NCI-H1930 (cell line): ENCODE data around the gene SPTBN5.
A peak's percentile ranks its signal among the peaks of the same experiment; 100 is the strongest.

Source experiments
- DNase-seq, 2 experiments: peaks; one replicate each; lab custom pipeline; 2025; lab: John Stamatoyannopoulos, UW

SPTBN5 gene

DNA sequence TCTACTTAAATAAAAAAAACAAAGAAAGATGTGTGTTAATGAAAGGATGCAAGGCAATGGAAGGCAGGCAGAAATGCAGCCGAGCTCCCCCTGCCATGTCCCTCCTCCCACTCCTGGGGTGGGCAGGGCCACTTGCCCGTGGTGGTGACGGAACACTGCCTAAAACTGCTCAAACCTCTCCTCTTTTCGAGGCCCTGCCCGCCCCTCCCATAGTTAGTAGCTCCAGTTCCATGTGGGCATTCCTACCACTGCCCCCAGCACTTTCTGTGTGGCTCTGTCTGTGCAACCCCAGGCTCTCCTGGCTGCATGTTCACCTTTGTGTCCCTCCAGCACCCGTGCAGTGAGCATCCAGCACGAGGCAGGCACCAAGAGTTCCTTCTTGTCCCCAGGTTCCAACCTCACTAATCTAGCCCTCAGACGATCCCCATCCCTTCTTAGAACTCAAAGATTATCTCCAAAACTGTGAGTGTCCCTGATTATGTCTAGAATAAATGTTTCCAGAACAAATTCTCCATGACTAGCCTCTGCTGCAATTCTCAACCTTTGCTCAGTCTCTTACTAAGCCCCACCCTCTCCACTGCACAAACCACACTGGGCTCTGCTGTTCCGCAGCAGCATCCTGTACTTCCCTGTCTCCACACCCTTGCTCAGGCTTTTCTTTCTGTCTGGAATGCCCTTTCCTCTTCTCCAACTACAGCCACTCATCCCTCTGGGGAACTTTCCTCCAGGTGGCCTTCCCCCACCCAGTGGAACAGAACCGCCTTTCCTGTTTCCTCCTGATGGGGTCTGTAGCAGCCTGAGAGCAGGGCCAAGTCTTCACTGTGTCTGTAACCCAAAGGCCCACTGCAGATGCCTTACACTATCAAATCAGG is 32.6 kb upstream of the SPTBN5 start:
- DNase-seq: no peak

DNA sequence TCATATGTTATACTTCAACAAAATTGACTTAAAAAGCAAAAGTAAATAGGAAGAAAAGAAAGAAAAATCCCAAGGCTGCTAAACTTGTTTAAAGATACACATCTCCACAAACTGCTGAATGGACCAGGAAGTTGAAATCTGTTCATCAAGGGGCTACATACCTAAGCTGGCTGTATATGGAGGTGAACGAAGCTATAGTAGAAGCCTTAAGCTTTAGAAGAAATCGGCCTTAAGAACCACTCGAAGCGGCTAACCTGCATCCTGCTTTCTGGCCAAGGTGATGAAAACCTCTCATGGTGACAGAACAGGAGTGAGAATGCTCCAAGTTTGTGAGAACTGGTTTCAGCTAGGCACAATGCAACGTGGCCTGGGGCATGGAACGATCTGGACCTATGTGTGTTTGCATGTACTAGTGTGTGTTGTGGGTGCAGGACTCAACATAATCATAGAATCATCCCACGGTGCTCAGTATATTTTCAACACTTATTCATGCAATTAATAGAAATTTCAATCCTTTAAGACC is 31.3 kb upstream of the SPTBN5 start:
- DNase-seq: no peak

DNA sequence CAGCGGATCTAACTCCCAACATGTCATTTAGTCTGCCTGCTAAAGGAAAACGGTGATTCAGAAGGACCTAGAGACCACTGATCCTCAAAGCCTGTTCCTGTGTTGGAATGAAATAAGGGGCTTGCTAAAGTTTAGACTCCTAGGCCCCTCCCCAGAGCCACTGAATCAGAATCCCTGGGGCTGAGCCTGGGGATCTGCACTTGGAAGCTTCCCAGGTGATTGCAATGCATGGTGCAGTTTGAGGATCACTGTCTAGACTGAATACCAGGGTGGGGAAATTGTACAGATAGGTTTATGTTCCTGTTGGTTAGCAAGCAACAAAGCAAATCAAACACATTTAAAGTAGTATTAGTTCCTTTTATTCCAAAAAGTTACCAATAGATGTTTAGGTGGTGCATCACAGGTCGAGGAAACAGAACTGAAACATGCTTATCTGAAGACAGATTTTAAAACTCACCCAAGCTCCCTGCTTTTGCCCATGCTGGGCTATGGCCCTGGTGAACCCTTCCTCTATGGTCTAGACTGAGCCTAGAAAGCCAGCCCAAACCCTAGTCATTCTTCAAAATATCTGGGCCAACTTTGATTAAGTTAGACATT is 29.6 kb upstream of the SPTBN5 start:
- DNase-seq: no peak

DNA sequence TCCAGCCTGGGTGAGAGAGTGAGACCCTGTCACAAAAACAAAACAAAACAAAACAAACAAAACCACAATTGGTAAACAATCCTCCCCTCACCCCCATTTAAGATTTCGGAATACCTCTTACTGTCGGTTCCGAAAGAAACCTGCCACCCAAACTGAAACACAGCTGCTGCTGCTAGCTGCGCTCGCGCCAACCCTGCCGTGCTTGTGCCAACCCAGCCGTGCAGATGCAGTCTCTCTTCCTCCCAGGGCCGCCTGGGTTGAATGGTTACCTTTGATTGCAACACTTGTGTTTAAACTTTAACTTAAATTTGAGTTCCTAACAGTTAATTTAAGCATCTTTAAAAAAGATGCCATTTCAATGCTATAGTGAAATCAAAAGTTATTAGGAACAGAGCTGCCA is 28.5 kb upstream of the SPTBN5 start:
- no peak for DNase-seq

DNA sequence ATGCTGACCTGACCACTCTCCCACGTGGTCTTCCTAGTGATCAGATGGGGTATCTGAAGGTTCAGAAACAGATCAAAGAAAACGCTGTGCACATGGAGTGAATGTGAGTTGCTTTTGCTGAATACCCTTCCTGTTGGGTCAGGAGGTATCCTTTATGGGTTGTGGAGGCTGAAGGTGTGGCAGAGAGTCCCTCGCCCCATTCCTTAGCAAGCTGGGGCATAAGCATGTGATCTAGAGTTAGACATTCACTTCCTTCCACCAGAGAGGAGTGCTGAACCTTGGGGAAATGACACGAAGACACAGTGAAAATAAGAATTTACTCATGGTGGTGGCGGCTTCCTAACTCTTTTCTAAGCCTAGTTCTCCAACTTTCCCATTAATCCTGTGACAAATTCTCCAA is 27.8 kb upstream of the SPTBN5 start:
- no peak for DNase-seq

DNA sequence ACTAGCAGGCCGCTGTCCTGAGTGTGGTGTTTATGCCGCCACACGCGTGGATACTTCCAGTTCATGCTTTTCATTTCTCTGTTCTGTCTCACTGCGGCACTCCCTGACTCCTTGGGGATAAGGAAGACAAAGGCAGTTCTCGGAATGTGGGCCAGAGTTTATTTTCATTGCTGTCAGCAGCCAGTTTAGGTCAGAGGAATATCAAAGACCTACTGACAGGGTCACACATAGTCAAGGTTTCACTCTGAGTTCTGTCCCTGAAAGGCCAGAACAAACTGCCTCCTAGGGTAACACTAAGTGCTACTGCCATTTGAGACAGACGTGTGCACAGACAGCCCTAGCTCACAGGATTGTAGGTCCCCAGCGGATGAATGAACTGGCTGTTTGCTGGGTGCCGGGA is 27.3 kb upstream of the SPTBN5 start:
- no peak for DNase-seq

DNA sequence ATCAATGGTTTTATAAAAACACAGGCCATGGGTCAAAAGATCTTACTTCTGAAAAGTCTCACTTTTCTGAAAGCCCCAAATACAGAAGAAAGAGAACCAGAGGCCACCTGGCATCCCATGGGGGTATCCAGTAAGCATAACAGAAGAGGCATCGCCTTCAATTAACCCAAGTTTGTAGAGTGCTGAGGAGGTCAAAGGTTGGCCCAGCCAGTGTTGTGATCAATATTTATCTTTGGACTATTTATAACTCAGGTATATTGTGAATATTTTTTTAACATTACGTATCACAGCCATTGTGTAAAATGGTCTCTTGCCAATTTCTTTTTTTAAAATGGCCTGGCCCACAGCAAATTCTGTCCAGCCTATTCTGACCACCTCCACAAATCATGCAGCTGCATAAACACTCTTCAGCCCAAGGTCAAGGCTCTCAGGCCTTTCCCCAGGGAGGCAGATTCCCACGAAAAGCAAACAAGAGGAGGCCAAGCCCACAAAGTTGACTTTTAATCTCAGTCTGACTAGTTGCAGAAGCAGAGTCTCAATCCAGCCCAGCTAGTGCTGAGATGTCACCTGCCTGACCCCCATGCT is 26.2 kb upstream of the SPTBN5 start:
- no peak for DNase-seq

DNA sequence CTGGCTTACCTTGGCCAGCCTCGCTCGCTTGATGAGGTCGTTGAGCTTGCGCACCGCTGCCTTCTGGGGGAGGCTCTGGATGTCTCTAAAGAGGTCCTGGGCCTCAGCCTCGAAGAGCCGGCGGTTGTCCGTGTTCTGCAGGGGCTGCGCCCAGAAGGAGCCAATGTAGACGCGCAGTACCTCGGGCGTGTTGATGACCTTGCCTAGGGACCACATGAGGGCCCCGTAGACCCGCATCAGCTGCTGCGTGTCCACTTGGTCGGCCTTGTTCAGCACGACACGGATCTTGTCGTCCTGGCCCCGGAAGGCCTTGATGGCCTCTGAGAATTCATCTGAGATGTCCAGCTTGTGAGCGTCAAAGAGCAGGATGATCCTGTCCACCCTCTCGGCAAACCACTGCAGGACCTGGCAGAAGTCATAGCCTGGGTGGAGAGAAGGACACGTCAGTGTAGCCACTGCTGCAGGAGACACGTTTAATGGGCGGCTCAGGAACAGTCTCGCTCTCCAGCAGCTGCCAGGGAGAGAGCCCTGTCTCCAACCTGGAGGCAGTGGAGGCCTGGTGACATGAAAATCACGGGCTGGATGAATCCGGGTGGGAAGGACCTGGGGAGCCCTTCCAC is 25.5 kb upstream of the SPTBN5 start:
- DNase-seq: no peak

DNA sequence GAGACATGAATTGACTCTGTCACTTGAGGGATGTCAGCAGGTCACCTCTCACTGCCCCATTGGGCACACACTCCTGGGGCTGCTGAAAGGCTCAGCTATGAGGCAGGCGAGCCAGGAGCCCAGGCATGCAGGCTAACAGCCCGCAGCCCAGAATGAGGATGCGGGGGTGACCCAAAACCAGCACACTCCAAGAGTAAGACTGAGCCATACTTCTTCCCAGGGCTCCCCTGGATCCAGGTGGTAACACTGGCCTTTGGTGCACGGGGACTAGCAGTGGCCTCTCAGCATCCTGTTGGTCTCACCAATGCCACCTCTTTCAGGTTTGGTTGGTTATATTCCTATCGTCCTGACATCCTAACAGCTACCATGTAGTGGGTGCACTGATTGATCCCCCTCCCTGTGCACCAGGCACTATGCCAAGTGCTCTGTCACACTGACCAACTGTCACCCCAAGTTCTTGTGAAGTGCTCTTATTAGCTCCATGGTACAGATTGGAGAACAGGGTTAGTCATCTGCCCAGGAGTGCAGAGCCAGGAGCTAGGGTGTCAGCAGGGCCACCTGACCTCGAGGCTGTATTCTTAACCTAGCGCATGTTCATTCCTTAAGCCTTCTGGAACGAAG is 24.8 kb upstream of the SPTBN5 start:
- DNase-seq: no peak

DNA sequence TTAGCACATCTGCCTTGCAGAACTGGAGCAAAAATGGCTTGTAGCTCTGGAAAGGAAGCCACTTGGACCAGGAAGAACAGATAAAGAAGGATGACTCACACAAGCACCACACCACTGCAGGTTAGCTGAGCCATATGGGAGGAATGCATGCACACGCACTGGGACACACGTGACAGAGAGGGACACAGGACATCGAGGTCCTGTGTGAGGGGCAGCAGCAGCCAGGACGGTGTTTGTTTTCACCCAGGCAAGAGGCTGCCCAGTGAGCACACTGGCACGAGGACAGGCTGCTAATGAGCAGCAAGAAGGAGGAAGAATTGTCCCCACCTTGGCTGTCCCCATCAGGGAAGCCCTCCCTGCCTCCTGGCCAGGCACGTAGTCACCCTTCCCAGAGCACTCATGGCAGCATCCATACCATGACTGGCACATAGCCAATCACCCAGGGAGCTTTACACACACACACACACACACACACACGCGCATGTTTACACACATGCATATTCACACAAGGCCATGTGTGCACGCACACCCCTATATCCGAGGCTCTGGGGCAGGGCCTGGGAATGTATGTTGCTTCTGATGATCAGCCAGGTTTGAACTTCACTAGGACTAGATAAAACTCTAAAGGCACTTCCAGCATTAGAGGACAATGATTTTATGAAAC is 24.0 kb upstream of the SPTBN5 start:
- DNase-seq: no peak

DNA sequence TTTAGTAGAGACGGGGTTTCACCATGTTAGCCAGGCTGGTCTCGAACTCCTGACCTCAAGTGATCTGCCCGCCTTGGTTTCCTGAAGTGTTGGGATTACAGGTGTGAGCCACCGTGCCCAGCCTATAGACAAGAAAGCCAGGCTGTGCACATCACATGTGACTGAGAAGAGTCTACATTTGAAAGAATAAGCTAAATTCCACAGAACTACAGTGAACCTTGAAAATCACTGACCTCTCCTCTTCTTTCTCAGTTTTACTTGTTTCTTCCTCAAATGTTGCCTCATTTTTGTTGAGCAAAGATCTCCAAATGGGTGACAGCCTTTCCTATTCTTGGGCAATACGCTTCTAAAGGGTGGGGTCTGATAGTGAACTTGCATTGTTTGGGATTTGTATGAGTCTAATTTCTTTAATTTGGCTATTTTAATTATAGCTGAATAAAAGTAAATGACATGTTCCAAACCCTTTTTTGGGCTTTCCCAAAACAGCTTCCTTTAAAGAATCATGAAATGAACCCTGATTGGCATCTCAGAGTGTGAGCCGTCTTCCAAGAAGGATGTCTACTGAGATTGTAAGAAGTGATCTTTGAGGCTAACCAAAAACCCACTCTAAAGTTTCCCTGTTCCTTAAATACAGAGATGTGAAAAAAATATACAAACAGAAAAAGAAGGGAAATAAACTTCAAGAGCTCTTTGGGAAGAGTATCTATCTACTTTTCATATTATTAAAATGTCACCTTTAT is 21.6 kb upstream of the SPTBN5 start:
- no peak for DNase-seq

DNA sequence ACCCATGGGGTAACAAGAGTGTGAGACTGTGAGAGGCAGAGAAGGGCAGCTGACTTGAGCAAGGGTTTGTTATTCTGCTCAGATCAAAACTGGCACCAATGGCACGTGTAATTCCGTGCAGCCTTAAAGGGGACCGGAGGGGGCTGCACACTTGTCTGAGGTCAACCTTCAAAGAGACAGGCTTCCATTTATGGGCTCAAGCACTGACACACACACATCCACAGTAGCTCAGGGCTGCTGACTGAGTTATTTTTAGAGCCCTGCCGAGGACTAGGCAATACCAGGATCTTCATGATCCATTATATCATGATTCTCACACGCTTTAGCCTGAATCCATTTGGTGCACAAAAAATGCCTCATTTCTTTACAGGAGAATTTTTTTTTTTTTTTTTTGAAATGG is 20.6 kb upstream of the SPTBN5 start:
- no peak for DNase-seq

DNA sequence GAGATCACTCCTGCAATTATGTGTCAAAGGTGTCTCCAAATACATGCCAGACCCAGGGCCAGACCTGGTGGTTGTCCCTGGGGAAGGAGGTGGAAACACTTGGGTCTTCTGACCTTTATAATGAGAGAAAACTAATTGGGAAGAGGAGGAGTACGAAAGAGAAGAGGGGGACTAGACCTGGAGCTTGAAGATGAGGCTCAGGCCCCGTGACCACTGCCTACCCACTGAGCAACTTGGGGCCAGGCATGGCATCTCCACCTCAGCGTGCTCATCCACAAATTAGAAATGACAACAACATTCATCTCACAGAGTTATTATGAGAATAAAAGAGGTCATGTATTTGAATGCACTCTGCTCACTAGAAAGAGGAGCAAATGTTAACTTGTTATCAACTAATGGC is 19.4 kb upstream of the SPTBN5 start:
- no peak for DNase-seq

DNA sequence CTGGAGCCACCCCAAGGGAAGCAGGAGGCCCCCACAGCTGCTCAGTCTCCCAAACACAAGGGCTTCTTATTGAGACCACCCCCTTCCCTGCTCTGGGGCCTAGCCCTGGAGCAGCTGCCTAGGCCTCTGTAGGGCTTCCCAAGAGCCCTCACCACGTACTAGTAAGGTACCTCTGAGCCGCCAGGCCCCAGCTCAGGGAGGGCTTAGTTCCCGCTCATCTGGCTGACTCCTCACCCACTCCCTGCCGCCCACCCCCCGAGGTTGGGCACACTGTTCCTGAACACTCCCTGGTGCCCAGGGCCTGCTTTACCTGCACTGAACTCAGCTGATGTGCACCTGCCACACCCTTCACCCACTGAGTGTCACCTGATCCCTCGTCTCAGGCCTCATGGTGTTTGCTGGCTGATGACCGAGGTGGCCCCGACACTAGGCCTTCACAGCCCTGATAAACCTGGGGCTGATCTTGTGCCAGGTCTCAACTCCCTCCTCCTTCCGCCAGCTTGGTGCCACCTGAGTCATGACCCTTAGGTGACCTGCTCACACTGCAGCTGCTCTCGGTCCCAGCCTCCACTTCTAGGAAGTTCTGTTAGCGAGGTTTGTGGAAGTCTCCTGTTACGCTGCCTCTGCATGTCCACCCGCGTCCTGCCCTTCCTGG is 18.0 kb upstream of the SPTBN5 start:
- DNase-seq: no peak

DNA sequence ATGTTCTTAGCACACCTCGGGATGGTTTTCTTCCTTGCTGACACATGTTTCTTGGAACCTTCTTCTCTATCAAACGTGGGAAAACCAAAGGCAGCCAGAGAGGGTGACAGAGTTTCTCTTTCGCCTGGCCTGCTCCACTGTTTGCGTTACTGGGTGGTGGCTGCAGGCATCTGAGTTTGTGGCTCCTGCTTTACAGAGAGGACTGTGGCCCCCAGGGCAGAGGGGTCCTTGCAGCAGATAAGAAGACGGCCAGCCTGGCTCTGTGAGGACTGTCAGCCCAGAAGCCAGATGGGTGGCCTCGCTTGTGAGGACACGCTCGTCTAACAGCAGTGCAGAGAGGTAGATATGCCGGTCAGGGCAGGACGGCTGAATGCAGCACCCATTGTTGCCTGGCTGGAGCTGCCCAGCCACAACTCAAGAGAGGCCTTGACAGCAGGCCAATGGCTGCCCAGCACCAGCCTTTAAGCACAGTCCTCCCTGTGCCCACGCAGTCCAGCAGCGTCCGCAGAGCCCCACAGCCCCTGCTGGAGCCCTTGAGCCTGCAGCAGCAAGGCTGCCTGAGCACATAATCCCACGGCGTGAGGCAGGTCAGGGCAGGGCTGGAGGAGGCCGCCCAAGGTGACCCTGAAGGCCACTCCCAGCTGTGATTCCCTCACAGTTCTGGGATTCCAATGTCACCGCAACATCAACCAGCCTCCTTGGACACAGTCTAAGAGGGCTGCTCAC is 15.0 kb upstream of the SPTBN5 start:
- no peak for DNase-seq

DNA sequence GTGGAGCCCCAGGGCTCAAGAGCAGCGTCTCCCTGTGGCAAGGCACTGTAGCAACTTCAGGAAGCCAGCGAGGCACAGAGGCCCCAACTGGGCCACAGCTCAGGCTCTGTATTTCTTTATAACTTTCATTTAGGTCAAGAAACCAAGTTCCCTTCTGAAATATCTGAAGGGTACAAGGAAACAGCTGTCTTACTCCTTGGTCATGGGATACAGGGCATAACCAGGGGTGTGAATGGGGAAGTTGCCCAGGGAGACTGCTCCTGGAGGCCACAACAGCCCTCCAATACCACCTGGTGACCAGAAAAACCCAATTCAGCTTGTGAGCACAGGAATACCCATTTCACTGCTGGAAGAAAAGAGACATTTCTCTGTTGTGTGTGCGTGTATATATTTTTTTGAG is 13.3 kb upstream of the SPTBN5 start:
- DNase-seq: no peak

DNA sequence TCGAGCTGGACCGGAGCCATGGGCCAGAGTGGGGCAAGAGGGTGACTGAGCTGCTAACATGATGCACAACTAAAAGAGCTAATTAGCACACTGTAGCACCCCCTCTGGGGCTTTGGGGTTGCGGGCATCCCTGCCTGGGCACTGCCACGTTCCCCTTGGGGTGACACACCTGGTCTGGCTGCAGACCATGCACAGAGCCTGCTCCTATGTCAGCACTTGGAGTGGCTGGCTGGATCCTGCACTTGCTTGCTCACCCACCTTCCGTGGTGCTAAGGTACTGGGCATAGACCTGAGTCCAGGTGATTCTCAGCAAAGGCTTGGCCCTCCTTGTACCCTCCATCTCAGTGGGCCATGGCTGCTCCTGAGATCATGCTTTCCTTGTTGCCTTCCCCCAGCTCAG is 12.8 kb upstream of the SPTBN5 start:
- DNase-seq: no peak

DNA sequence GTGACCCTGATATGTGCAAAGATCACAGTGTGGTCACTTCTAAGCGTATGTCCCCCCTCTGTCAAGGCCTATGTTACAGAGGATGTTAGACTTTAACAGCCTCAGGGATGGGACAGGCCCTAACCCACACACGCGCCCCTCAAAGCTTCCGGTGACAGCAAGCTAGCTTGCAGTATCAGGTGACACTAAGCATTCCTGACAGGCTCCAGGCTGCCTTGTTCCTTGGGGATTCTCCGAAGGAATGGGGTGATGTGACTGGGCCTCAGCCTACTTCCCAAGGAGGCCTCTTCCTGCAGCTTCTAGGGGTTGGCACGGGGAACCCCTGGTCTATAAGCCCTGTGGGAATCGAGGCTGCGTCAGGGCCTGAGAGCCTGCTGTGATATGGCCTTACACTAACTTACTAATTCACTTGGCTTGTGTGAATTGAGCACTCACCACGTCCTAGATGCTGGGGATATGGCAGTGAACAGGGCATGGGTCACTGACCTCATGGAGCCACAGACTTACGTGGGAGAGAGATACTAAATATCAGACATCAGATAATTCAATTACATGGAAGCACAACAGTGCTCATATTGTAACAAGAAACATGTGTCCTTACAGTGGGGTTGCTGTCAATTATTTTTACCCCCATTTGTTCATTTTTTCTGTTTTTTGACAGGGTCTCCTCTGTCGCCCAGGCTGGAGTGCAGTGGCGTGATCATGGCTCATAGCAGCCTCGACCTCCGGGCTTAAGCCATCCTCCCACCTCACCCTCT is 11.4 kb upstream of the SPTBN5 start:
- no peak for DNase-seq

DNA sequence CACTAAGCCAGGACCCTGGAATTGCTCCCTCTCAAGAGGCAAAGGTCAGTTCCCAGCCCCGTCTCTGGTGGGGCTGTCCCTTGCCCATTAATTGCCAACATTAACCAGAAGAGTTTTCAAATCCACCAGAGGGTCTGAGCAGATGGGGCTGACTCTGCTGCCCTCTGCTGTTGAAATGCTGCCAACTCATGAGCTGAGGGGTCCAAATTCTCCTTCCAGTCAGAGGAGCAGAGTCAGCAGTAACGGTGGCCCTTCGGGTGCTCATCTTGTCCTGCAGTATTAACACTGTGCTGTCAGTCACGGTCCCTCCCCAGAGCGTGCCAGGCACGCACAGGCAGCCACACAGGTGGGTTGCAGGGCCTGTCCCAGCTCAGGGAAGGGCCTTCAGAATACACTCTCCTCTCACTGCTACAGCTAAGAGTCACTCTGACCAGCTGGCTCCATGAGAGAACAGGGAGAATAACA is 10.7 kb upstream of the SPTBN5 start:
- peak in 1 of 2 experiments; percentile 43 for DNase-seq
